ENCODE results near the gene RELL1.

RELL1 gene

DNA sequence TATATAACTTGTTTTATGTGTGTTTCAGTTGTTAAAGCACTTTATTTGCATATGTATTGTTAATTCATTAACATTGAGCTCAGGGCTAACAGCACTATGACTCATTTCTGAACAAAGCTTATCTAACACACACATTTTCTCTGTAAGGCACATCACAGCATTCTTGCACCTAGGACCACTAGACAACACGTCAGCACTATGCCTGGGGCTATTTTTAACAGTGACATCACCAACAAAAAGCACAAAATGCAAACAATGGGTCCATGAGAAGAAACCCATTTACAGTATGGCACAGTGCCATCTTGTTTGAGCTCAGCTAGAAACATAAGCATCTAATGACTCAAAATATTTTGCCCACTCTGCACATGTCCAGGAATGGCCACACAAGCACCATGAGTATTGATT is 124.4 kb downstream of the RELL1 start:
- ChIA-PET POLR2A (no interaction called here), CTCF (no interaction called here)
- peaks cover 2% of the 10 kb centered on the region for H3K4me1 ChIP-seq (ENCODE audit: control insufficient read depth, insufficient read depth, low read length)
- no peak overlapping the region for H3K4me3 ChIP-seq (ENCODE audit: low read depth, low read length)
- no peak overlapping the region for H3K27ac ChIP-seq (ENCODE audit: extremely low read depth, low read depth, low read length)
- no peaks in the 10 kb centered on the region for H3K9me3 ChIP-seq (ENCODE audit: control insufficient read depth, insufficient read depth, low read depth, low read length)
- no peaks in the 10 kb centered on the region for H3K36me3 ChIP-seq (ENCODE audit: control insufficient read depth in 2 of 2, insufficient read depth in 1 of 2, low read length in 2 of 2)
- TF ChIP-seq ZSCAN5A (tag by site-specific recombination; IDR thresholded peaks at IDR 0.05) (no peak), ZNF707 (tag by site-specific recombination; IDR thresholded peaks at IDR 0.05) (no peak), ZBTB48 (tag by site-specific recombination; IDR thresholded peaks at IDR 0.05) (no peak), ZNF324 (tag by site-specific recombination; IDR thresholded peaks at IDR 0.05) (peak; percentile 81), REST (tag by site-specific recombination; IDR thresholded peaks at IDR 0.05) (no peak), ZNF510 (tag by site-specific recombination; IDR thresholded peaks at IDR 0.05; ENCODE audit: insufficient replicate concordance) (no peak), ZNF433 (tag by site-specific recombination; IDR thresholded peaks at IDR 0.05; ENCODE audit: low read depth) (no peak), ZNF132 (tag by site-specific recombination; IDR thresholded peaks at IDR 0.05; ENCODE audit: borderline replicate concordance) (no peak), ZNF600 (tag by site-specific recombination; IDR thresholded peaks at IDR 0.05) (peak; percentile 40), ZBTB1 (tag by site-specific recombination; IDR thresholded peaks at IDR 0.05) (no peak), PRDM4 (tag by site-specific recombination; IDR thresholded peaks at IDR 0.05) (no peak), ZNF341 (tag by site-specific recombination; IDR thresholded peaks at IDR 0.05; ENCODE audit: low read depth) (no peak), AEBP2 (tag by site-specific recombination; IDR thresholded peaks at IDR 0.05; ENCODE audit: borderline replicate concordance) (no peak), WT1 (tag by site-specific recombination; IDR thresholded peaks at IDR 0.05) (no peak), ZNF529 (tag by site-specific recombination; IDR thresholded peaks at IDR 0.05; ENCODE audit: insufficient replicate concordance) (peak; percentile 25), GLI2 (tag by site-specific recombination; IDR thresholded peaks at IDR 0.05; ENCODE audit: borderline replicate concordance, low read depth) (0 out of 2 replicates have a peak, but pooled peaks have one; percentile 10), ZNF837 (tag by site-specific recombination; IDR thresholded peaks at IDR 0.05) (no peak), ZFP69B (tag by site-specific recombination; IDR thresholded peaks at IDR 0.05) (peak; percentile 28; the same call in 1 of the 2 replicates), ZNF146 (tag by site-specific recombination; IDR thresholded peaks at IDR 0.05) (peak; percentile 47; the same call in 1 of the 2 replicates), ZNF791 (tag by site-specific recombination; IDR thresholded peaks at IDR 0.05) (no peak), ZNF701 (tag by site-specific recombination; IDR thresholded peaks at IDR 0.05) (no peak), ZNF768 (tag by site-specific recombination; IDR thresholded peaks at IDR 0.05) (no peak), ZBTB17 (tag by site-specific recombination; IDR thresholded peaks at IDR 0.05) (0 out of 2 replicates have a peak, but pooled peaks have one; percentile 21), ZNF654 (tag by site-specific recombination; IDR thresholded peaks at IDR 0.05; ENCODE audit: low read depth) (no peak)
- TF ChIP-seq, protein P1, sequence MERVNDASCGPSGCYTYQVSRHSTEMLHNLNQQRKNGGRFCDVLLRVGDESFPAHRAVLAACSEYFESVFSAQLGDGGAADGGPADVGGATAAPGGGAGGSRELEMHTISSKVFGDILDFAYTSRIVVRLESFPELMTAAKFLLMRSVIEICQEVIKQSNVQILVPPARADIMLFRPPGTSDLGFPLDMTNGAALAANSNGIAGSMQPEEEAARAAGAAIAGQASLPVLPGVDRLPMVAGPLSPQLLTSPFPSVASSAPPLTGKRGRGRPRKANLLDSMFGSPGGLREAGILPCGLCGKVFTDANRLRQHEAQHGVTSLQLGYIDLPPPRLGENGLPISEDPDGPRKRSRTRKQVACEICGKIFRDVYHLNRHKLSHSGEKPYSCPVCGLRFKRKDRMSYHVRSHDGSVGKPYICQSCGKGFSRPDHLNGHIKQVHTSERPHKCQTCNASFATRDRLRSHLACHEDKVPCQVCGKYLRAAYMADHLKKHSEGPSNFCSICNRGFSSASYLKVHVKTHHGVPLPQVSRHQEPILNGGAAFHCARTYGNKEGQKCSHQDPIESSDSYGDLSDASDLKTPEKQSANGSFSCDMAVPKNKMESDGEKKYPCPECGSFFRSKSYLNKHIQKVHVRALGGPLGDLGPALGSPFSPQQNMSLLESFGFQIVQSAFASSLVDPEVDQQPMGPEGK (tag by site-specific recombination; IDR thresholded peaks at IDR 0.05), result peak; percentile 23; the same call in 1 of the 2 replicates
- TF ChIP-seq, protein P2, sequence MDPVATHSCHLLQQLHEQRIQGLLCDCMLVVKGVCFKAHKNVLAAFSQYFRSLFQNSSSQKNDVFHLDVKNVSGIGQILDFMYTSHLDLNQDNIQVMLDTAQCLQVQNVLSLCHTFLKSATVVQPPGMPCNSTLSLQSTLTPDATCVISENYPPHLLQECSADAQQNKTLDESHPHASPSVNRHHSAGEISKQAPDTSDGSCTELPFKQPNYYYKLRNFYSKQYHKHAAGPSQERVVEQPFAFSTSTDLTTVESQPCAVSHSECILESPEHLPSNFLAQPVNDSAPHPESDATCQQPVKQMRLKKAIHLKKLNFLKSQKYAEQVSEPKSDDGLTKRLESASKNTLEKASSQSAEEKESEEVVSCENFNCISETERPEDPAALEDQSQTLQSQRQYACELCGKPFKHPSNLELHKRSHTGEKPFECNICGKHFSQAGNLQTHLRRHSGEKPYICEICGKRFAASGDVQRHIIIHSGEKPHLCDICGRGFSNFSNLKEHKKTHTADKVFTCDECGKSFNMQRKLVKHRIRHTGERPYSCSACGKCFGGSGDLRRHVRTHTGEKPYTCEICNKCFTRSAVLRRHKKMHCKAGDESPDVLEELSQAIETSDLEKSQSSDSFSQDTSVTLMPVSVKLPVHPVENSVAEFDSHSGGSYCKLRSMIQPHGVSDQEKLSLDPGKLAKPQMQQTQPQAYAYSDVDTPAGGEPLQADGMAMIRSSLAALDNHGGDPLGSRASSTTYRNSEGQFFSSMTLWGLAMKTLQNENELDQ (tag by site-specific recombination; IDR thresholded peaks at IDR 0.05; ENCODE audit: low read depth), result no peak
